Activated CD4-positive, alpha-beta T cell treated with anti-CD3 and anti-CD28 coated beads, Interleukin-2, amount 10 ng/mL, durations not matched to agents 7 days and 5 days (primary cell): ENCODE results near the gene ESAM. TPM values are rescaled to one million over a fixed set of nuclear protein-coding genes. Genes with fewer than 3 reads are reported as not detected.
"Not testable (repeated sequence)": the region's sequence is repeated elsewhere in the genome, so short reads cannot be mapped to it uniquely, and the experiment has no call there.

Source experiments
- CTCF ChIA-PET: fragments of 350-600 bp; sonication (Branson Sonifier 250); formaldehyde crosslinking; loops from one replicate; lab custom pipeline; 2021; ENCODE audit warnings: antibody characterized with exemption; lab: Charles Lee
- POLR2A ChIA-PET: fragments of 350-600 bp; sonication (Branson Sonifier 250); formaldehyde crosslinking; loops from one replicate; lab custom pipeline; 2021; ENCODE audit warnings: antibody characterized with exemption; lab: Charles Lee
- DNase-seq: peaks from one replicate; pipeline ENCODE4 v3.0.0-alpha.2; 2020
- H3K27ac Mint-ChIP-seq: one replicate; pipeline ENCODE4 v1.8.0; 2021; ENCODE audit warnings: mild to moderate bottlenecking, moderate library complexity, mixed read lengths
- H3K27me3 Mint-ChIP-seq: one replicate; pipeline ENCODE4 v1.8.0; 2021; ENCODE audit warnings: mixed read lengths
- H3K36me3 Mint-ChIP-seq: one replicate; pipeline ENCODE4 v1.8.0; 2021; ENCODE audit warnings: low read depth, mixed read lengths
- H3K4me1 Mint-ChIP-seq: one replicate; pipeline ENCODE4 v1.8.0; 2021; ENCODE audit warnings: mixed read lengths
- H3K4me3 Mint-ChIP-seq: one replicate; pipeline ENCODE4 v1.8.0; 2021; ENCODE audit warnings: mild to moderate bottlenecking, moderate library complexity, mixed read lengths
- H3K9me3 Mint-ChIP-seq: one replicate; pipeline ENCODE4 v1.8.0; 2021; ENCODE audit warnings: mixed read lengths
- total RNA-seq, 2 experiments: library from RNA; stranded (reverse); gene quantifications; one replicate each; pipeline ENCODE4 v1.2.3, GENCODE V29; 2021

ESAM gene
- total RNA-seq, 2 experiments from 2014 or later, result 0.19 to 0.45 TPM

DNA sequence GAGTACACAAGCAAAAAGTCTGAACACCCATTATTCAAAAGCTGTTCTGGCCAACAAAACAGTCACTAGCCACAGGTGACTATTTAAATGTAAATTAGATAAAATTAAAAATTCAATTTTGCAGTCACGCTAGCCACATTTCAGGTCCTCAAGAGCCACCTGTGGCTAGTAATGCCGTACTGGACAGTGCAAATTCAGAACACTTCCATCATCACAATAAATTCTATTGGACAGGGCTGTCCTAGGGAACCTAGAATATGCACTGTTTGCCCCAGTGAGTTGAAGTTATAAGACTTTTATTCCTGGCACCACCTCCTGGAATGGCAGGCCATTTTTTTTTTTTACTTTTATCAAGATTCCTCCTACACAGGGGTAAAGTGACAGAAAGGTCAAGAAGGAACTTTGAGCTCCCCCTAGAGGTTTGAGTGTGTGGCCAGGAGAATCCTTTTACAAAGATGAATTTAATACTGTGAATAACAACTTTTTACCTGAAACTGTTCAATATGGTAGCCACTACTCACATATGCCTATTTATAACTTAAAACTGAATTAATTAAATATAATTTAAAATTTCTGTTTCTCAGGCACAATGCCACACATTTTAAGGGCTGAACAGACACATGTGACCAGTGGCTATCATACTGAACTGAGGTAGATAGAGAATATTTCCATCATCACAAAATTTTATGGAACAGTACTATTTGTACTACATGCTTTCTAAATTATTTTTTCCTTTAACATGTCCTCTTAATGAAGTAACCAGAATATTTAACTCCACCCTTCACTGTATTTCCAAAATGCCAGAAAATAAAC is 31.6 kb upstream of the ESAM start:
- ChIA-PET CTCF (interaction anchor here (0.7 to 2.7 kb wide), 12 partner anchors 11 to 177 kb away, joined by 3 to 10 read pairs (median 3); no protein-coding TSS in a partner anchor), POLR2A (no interaction called here)
- Mint-ChIP-seq H3K27me3 (no peaks in the 10 kb centered on the region), H3K36me3 (no peaks in the 10 kb centered on the region), H3K9me3 (no peaks in the 10 kb centered on the region), H3K27ac (no peak overlapping the region), H3K4me1 (peaks cover 45% of the 10 kb centered on the region), H3K4me3 (no peak overlapping the region)
- peak; percentile 46 for DNase-seq

DNA sequence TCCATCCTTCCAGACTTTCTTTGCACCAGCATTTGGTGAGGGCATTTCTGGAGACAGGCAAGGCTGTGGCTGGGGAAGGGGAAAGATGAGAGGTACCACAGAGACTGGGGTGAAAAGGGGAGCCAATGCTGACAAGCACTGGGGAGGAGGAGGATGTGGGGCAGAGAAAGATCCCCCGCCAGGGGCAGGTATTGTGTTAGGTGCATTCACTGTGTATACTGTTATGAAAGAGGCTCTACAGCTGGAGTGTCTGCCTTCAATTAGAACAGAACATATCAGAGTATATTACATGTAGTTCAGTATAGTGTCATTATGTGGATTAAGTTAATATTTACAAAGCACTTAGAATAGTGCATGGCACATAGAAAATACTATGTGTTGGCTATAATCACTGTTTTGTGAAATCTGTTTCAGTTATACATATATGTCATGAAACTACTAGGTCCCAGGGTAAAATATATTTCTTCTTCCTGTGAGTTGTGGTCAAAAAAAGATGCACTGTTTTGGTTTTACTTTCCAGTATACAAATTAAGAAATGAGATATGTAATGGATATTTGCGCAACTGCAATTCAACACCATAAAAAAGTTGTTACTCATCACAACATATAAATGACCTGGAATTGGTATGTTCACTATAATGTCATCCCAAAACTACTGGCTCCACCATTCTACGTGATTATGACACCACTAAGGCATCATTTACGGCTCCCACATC is 29.7 kb upstream of the ESAM start:
- ChIA-PET POLR2A (no interaction called here), CTCF (no interaction called here)
- Mint-ChIP-seq H3K27me3 (no peaks in the 10 kb centered on the region), H3K4me1 (peaks cover 35% of the 10 kb centered on the region), H3K9me3 (no peaks in the 10 kb centered on the region), H3K27ac (peak overlapping the region; percentile 60), H3K4me3 (no peak overlapping the region), H3K36me3 (no peaks in the 10 kb centered on the region)
- no peak for DNase-seq

DNA sequence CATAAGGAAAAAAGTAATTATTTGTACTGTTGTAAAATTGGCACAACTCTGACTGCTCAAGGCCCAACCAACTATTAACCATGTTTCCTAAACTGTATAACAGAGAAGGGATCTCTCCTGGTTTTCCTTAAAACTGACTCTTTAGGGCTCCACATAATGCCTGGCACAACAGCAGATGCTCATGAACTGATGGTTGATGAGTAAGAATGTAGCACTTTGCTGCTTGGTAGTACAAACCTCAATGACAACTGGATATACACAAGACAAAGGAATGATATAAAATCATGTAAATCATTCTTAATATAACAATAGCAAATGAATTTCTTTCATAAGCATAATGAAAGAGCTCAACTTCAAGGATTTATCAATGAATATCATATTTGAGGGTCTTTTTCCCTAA is 26.4 kb upstream of the ESAM start:
- Mint-ChIP-seq H3K27ac (no peak overlapping the region), H3K36me3 (no peaks in the 10 kb centered on the region), H3K9me3 (no peaks in the 10 kb centered on the region), H3K4me3 (no peak overlapping the region), H3K4me1 (peaks cover 28% of the 10 kb centered on the region), H3K27me3 (no peaks in the 10 kb centered on the region)
- POLR2A ChIA-PET, result no interaction called here
- CTCF ChIA-PET, result interaction anchor here (1.5 kb wide), 1 partner anchor 42 kb away, joined by 4 read pairs; no protein-coding TSS in a partner anchor
- DNase-seq, result no peak

- Mint-ChIP-seq H3K4me3 (no peak overlapping the region), H3K4me1 (no peaks in the 10 kb centered on the region), H3K9me3 (no peaks in the 10 kb centered on the region), H3K27me3 (no peaks in the 10 kb centered on the region), H3K27ac (no peak overlapping the region), H3K36me3 (no peaks in the 10 kb centered on the region)
- DNase-seq, result no peak
- ChIA-PET POLR2A (no interaction called here), CTCF (no interaction called here)
These were observed 22.0 kb upstream of the ESAM start for GRCh38 chr11:124784051-124784450.

- POLR2A ChIA-PET, result no interaction called here
- CTCF ChIA-PET, result interaction anchor here (0.7 to 2.4 kb wide), 3 partner anchors 10 to 36 kb away, joined by 3 to 8 read pairs (median 3); no protein-coding TSS in a partner anchor
- no peak for DNase-seq
- Mint-ChIP-seq H3K36me3 (peaks cover 4% of the 10 kb centered on the region), H3K4me1 (peaks cover 4% of the 10 kb centered on the region), H3K9me3 (no peaks in the 10 kb centered on the region), H3K27me3 (no peaks in the 10 kb centered on the region), H3K4me3 (no peak overlapping the region), H3K27ac (no peak overlapping the region)
These were observed 20.9 kb upstream of the ESAM start for GRCh38 chr11:124783002-124783401.

- CTCF ChIA-PET, result interaction anchor here (0.8 to 1.5 kb wide), 4 partner anchors 12 to 131 kb away, joined by 3 to 5 read pairs (median 4); no protein-coding TSS in a partner anchor
- Mint-ChIP-seq H3K4me1 (peaks cover 20% of the 10 kb centered on the region), H3K9me3 (no peaks in the 10 kb centered on the region), H3K27me3 (no peaks in the 10 kb centered on the region), H3K4me3 (no peak overlapping the region), H3K36me3 (peaks cover 10% of the 10 kb centered on the region), H3K27ac (no peak overlapping the region)
- POLR2A ChIA-PET, result no interaction called here
- no peak for DNase-seq
These were observed 17.5 kb upstream of the ESAM start for GRCh38 chr11:124779568-124779967.

GRCh38 chr11:124778281-124778680 is 16.2 kb upstream of the ESAM start:
- peaks cover 20% of the 10 kb centered on the region for H3K4me1 Mint-ChIP-seq
- POLR2A ChIA-PET, result no interaction called here

DNA sequence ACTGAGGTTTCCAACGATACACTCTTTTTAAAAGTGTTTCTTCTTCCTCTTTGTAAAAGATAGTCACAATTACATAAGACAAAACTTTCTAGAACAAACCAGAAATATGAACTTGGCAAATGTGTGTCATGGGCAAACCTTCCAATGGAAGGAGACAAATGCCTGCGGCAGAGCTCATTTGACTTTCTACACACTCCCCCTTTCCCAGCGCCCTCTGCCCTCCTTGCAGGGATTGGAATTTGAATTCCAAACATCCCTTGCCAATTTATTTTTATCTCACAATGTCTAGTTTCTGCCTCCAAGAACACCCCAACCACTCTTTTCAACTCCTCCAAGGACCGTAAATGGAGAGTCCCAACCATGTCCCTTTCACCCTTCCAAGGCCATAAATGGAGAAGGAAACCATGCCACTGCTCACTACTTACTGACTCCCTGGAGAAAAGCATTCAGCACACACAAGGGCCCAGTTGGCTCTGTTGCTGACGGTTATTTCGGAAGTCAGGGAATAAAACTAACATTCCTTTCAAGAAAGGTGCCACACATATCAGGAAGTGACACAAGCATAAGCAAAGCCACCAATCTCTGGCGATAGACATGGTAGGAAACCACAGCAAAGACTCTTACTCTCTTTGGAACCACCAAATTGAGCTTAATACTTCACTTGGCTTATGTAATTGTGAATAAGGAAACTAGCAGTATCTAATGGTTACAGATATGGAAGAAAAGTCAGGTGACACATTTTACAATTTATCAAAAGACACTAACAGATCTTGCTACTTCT is 15.0 kb upstream of the ESAM start:
- peaks cover 20% of the 10 kb centered on the region for H3K4me1 Mint-ChIP-seq
- no peak overlapping the region for H3K4me3 Mint-ChIP-seq
- no peaks in the 10 kb centered on the region for H3K27me3 Mint-ChIP-seq
- ChIA-PET POLR2A (no interaction called here), CTCF (interaction anchor here (0.5 to 2.4 kb wide), 2 partner anchors 13 to 428 kb away, joined by 3 to 9 read pairs; no protein-coding TSS in a partner anchor)
- H3K9me3 Mint-ChIP-seq, result no peaks in the 10 kb centered on the region
- DNase-seq, result no peak
- peaks cover 10% of the 10 kb centered on the region for H3K36me3 Mint-ChIP-seq
- H3K27ac Mint-ChIP-seq, result no peak overlapping the region

More at GRCh38 chr11:124778281-124778680, 16.2 kb upstream of the ESAM start:
- Mint-ChIP-seq H3K27me3 (no peaks in the 10 kb centered on the region), H3K4me3 (no peak overlapping the region), H3K36me3 (peaks cover 10% of the 10 kb centered on the region), H3K9me3 (no peaks in the 10 kb centered on the region), H3K27ac (no peak overlapping the region)
- CTCF ChIA-PET, result interaction anchor here (1.3 to 2.4 kb wide), 2 partner anchors 10 to 15 kb away, joined by 5 to 9 read pairs; no protein-coding TSS in a partner anchor
- DNase-seq, result no peak

DNA sequence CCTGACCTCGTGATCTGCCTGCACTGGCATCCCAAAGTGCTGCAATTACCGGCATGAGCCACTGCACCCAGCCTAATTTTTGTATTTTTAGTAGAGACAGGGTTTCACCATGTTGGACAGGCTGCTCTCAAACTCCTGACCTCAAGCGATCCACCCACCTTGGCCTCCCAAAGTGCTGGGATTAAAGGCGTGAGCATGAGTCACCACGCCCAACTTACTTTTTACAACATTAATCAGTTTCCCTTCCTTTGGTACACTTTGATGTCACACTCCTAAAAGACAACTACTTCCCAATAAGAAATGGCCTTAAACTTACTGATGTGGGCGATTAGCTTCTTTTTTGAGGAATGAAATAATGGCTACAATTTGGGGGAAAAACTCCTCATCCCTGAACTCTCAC is 8.9 kb upstream of the ESAM start:
- CTCF ChIA-PET, result interaction anchor here (1.8 to 3.2 kb wide), 2 partner anchors 67 to 101 kb away, joined by 4 to 11 read pairs; no protein-coding TSS in a partner anchor
- H3K9me3 Mint-ChIP-seq, H3K4me3 Mint-ChIP-seq, H3K4me1 Mint-ChIP-seq, H3K27ac Mint-ChIP-seq, DNase-seq, POLR2A ChIA-PET, H3K27me3 Mint-ChIP-seq: not testable (repeated sequence)
- peaks cover 13% of the 10 kb centered on the region for H3K36me3 Mint-ChIP-seq

GRCh38 chr11:124769806-124770774 is 8.0 kb upstream of the ESAM start:
- POLR2A ChIA-PET, result no interaction called here
- CTCF ChIA-PET, result interaction anchor here (0.7 to 3.2 kb wide), 4 partner anchors 17 to 100 kb away, joined by 3 to 11 read pairs (median 4); no protein-coding TSS in a partner anchor
- Mint-ChIP-seq H3K4me1 (no peaks in the 10 kb centered on the region), H3K4me3 (no peak overlapping the region), H3K27ac (no peak overlapping the region), H3K36me3 (peaks cover 14% of the 10 kb centered on the region), H3K27me3 (no peaks in the 10 kb centered on the region), H3K9me3 (no peaks in the 10 kb centered on the region)
- no peak for DNase-seq

DNA sequence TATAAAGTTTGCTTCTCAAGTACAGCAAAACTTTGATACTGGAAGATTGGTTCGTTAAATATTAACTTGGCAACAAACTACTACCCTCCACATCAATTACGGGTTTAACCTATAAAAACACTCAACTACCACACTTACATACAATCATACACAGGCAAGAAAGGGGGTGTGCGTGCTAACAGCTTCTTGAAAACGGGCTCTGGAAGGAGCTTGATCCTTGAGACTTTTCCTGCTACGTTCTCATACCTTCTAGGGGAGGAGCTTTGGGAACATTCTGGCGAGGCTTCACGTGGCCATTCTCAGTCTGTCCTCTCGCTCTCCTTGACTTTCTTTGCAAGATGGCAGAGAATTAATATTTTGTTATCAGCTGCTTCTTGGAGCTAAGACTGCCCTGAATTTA is 6.8 kb upstream of the ESAM start:
- Mint-ChIP-seq H3K36me3 (peaks cover 14% of the 10 kb centered on the region), H3K4me3 (no peak overlapping the region), H3K27me3 (no peaks in the 10 kb centered on the region), H3K9me3 (no peaks in the 10 kb centered on the region), H3K4me1 (no peaks in the 10 kb centered on the region), H3K27ac (no peak overlapping the region)
- no peak for DNase-seq
- POLR2A ChIA-PET, result no interaction called here
- CTCF ChIA-PET, result interaction anchor here (0.9 to 1.9 kb wide), 2 partner anchors 10 to 22 kb away, joined by 3 to 5 read pairs; no protein-coding TSS in a partner anchor
